ENCODE data around the gene ELMOD3.
A peak's percentile ranks its signal among the peaks of the same experiment; 100 is the strongest.
"Not testable (repeated sequence)": the region's sequence is repeated elsewhere in the genome, so short reads cannot be mapped to it uniquely, and the experiment has no call there.

ELMOD3 gene

GRCh38 chr2:85405201-85406059, 50.9 kb downstream of the ELMOD3 start:
- DNase-seq, result peak; percentile 94

DNA sequence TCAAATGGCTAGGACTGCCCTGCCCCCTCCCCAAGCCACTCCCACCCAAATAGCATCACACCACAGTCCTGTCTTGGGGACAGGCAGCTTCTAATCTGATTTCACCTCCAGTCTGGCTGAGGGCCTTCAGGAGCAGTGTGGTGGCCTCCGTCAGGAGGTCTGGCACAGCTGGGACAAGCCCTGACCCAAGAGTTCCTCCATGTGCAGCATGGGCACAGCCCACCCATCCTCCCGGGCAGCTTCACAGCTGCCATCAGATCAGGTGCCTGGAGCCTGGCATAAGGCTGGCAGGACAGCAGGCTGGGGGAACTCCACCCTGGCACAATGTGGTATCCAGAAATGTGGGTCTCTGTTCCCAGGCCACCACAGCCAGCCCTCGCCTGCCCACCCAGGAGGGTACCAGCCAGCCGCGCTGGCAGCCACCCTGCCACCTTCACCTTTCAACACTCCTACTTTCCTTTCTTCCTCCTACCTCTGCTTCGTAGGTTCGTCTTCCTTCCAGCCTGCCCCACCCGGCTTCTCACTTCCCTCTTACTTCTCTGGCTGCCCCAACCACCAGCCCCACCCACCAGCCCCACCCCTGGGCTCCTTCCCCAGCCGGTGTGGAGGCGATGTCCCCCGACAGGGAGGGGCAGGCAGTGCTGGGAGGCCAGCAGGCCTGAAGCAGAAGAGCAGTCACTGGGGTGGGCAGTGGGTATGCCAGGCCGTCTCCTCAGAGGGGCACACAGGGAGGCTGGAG, 55.4 kb downstream of the ELMOD3 start, which contains the start of gene CAPG:
Gene CAPG, minus strand, starts transcription at position 522 of the 739 bp plus-strand sequence. CDS start 8,221 bp downstream, outside the sequence.
- DNase-seq, result no peak

GRCh38 chr2:85410584-85411404, 56.2 kb downstream of the ELMOD3 start:
- no peak for DNase-seq

DNA sequence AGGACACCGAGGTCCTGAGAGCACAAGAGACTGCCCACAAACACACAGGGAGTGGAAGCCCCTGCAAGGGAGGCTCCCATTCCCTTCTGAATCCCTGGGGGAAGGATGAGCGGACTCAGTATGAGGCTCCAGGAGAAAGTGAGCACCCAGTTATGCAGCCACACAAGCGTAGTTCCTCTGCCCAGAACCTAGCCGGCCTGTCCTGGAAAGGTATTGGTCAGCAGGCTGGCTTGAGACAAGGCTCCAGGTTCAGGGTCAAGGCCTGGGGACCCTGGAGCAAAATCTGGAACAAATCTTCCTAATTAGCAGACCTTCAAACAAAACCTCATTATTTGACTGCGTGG, 56.8 kb downstream of the ELMOD3 start:
- no peak for DNase-seq

GRCh38 chr2:85413592-85414420, 59.2 kb downstream of the ELMOD3 start:
- DNase-seq, result no peak

DNA sequence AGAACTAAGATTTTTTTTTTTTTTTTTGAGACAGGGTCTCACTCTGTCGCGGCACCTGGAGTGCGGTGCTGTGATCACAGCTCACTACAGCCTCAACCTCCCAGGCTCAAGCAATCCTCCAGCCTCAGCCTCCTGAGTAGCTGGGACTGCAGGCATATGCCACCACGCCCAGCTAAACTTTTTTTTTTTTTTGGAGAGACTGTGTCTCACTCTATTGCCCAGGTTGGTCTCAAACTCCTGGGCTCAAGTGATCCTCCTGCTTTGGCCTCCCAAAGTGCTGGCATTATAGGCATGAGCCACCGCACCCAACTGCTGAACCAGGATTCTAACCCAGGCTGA, 59.8 kb downstream of the ELMOD3 start:
- not testable (repeated sequence) for DNase-seq

DNA sequence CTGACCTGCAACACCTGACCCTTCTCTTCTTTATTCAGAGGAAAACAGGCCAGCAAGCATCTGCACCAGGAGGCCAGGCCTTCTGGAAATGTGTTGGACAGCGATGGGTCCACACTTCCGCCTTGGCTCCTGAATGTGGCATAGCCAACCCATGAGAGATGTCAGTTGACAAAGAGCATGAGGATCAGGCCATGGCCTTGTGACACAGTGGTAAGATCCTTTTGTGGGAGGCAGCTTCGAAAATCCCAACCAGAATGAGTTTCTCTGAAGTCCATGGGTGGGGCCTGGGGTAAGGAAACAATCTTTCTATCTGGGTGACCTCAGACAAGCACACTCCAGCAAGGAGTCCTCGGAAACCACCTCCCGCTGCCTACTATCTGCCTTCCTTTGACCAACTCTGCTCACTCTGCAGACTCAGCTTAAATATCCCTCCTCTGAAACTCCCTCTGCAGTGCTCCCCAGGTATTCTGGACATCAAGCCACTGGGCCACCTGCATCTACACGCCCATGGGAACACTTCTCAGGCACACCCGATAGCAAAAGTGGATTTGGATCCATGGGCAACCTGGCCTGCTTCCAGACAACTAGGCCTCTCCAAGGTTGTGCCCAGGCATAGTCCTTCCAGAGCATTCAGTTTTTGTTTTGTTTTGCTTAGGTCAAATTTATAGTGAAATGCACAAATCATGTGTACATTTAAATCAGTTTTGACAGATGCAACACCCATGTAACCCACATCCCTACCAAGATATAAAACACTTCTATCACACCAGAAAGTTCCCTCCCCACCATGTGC, 60.4 kb downstream of the ELMOD3 start:
- no peak for DNase-seq

- DNase-seq, result no peak
These were observed 61.5 kb downstream of the ELMOD3 start for GRCh38 chr2:85415980-85416650.

DNA sequence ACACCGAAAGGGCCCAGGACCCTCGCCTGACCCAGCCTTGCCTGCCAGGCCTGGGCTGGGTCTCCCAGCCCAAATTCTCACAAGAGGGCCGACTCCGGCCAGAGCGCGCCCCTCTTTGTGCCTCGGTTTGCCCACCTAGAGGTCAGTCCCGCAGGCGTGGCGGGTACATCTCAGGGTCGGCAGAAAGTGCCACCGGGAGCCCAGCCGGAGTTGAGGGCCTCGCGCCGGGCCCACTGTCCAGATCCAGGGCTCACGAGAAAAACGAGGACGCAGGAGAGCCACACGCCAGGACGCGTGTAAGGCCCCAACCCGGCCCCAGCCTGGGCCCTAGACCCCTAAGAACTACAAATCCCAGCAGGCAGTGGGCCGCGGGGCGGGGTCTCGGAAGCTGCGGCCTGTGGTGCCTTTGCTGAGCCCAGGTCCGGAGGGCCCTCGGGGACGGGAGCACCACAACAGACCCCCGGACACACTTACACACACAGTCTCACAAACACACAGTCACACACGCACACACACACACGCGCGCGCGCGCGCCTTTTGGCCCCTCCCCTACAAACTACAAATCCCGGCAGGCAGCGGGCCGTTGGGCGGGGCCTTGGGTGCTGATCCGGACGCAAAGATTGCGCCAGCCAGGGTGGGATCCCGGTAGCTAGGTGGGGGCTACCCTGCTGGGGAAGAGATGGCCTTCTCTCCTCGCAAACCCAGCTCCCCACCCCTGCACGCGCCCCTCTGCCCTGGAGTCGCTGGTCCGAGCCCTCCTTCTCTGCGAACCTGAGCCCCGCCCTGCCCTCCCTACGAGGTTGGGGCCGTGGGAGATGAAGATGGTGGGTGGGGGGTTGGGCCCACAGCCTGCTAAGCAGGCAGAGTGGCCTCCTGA, 63.8 kb downstream of the ELMOD3 start, which contains the start of gene SH2D6:
Gene SH2D6, plus strand, starts transcription at position 583 of the 877 bp plus-strand sequence. CDS start 10,752 bp downstream, outside the sequence.
- DNase-seq, result peak; percentile 86

GRCh38 chr2:85419009-85419675, 64.6 kb downstream of the ELMOD3 start:
- no peak for DNase-seq

GRCh38 chr2:85420536-85421259, 66.1 kb downstream of the ELMOD3 start:
- peak; percentile 92 for DNase-seq

DNA sequence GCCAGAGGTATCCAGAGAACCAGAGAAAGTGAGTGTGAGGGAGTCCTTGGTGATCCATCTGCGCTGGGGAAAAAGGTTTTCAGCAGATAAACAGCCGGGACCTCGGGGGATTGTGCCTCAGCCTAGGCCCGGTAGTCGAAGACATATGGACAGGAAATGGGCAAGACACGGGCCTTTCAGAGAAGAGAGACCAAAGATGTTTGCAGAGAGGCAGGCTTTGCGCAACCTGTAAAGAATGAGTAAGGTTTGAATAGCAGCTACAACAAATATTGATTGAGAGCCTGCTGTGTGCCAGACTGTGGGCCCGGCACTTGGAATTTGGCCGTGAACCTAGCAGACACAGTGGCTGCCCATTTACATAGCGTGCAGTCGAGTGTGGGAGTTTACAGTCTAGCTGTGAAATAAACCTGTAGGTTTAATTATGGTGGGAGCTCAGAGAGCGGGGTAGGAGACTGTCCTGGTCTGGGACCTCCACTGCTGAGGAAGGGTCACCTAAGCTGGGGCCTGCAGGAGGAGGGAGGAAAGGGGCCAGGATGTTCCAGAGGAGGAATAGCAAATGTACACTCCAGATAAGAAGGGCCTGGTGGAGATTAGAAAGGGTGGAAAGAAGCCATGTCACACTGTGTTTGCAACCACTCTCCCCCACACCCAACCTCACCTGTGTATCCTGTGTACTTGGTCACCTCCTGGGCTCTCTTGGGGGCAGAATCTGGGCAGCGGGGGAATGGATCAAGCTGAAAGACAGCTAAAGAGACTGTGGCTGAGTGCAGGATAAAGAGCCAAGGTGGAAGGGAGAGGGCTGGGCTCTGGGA, 66.9 kb downstream of the ELMOD3 start:
- no peak for DNase-seq

DNA sequence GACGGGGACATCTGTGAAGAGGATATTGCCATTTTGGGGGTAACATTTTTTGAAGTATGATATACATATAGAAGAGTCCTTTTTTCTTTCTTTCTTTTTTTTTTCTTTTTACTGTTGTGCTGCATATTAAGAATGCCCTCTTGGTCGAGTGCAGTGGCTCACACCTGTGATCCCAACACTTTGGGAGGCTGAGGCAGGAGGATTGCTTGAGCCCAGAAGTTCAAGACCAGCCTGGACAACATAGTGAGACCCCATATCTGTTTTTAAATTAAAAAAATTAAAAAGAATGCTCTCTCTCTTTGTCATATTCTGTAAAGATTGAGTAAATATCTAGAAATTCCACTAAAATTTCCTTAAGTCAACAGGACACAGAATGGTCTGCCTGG, 67.5 kb downstream of the ELMOD3 start:
- no peak for DNase-seq

DNA sequence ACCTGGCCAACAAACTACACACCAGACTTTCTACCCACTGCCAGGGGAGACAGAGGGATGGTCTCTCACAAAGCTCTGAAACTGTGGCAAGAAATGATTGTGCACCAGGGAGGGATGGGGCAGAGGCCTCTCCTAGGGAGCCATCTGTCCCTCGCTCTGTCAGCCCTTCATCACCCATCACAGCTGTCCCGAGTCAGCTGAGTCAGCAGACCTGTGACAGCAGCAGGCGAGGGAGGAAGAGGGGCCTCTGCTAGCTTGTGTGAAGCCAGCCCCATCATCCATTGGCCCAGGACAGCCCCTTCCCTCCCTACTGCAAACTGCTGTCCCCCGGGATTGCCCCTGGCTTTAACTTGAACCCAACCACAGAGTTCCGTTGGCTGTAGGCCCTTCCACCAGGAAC, 69.0 kb downstream of the ELMOD3 start:
- DNase-seq, result peak; percentile 89

DNA sequence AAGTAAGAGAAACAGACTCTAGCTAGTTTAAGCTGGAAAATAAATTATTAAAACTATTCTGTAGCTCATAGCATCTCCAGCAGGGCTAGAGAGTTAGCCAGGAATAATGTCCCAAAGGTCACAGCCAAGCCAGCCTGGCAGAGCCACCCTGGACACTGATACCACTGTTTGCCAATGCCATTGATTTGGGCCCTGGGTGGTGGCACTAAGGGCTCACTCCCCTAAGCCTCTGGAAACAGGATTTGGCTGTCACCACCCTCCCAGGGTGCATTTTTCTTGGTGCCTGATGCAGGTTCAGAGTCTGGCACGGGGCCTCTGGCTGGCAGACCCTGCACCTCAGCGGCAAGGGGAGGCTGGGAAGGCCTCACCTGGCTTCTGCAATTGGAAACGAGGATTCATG, 71.0 kb downstream of the ELMOD3 start:
- DNase-seq, result no peak

- DNase-seq, result no peak
These were observed 72.8 kb downstream of the ELMOD3 start for GRCh38 chr2:85427300-85427835.

DNA sequence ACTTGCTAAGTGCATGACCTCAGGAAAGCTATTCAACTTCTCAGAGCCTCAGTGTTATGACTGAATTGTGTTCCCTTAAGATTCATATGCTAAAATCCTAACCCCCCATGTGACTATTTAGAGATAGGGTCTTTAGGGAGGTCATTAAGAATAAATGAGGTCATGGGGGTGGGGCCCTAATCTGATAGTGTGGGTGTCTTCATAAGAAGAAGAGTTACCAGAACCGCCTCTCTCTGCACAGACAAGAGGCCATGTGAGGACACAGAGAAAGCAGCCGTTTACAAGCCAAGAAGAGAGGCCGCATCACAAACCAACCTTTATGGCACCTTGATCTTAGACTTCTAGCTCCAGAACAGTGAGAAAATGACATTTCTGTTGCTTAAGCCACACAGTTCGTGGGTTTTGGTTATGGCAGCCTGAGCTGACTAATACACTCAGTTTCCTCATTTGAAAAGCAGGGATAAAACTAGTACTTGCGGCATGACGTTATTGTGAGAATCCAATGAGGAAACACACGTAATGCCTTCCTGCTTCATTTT, 73.8 kb downstream of the ELMOD3 start:
- no peak for DNase-seq

All from NCI-H1694 (cell line).